ENCODE data around the gene ARHGAP20.

Gene ARHGAP20

GRCh38 chr11:110544779-110545178 lies 167.5 kb downstream of the ARHGAP20 start (continued):
- TF ChIP-seq ZXDB (tag by site-specific recombination; IDR thresholded peaks at IDR 0.05) (no peak), ZNF366 (tag by site-specific recombination; conservative IDR thresholded peaks at IDR 0.05) (no peak), ZNF324 (tag by site-specific recombination; IDR thresholded peaks at IDR 0.05) (no peak), KLF1 (tag by site-specific recombination; IDR thresholded peaks at IDR 0.05) (no peak), ZNF549 (tag by site-specific recombination; IDR thresholded peaks at IDR 0.05) (no peak)

DNA sequence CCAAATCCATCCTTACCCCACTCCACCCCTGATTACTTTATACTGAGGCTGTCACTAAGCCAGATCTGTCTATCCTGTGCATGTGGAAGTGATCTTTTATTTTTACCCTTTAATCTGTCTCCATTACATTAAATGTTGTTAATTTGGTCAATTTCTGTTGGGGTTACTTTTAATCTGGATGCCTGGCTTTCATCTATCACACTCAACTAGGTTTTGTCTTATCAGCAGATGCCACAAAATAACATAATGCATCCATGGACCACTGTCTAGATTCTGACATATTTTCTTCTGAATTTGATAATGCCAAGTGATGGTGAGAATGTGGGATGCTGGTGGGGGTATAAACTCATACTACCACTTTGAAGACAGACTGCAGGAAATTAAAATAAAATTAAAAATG lies 174.1 kb downstream of the ARHGAP20 start:
- Histone ChIP-seq H3K4me1 (ENCODE audit: control insufficient read depth, insufficient read depth, low read length) (no peaks in the 10 kb centered on the region), H3K36me3 (ENCODE audit: control insufficient read depth in 2 of 2, insufficient read depth in 1 of 2, low read length in 2 of 2) (no peaks in the 10 kb centered on the region), H3K9me3 (ENCODE audit: control insufficient read depth, insufficient read depth, low read depth, low read length) (no peaks in the 10 kb centered on the region), H3K27ac (ENCODE audit: extremely low read depth, low read depth, low read length) (no peak overlapping the region), H3K4me3 (ENCODE audit: low read depth, low read length) (no peak overlapping the region)
- ChIA-PET CTCF (no interaction called here), POLR2A (no interaction called here)
- TF ChIP-seq HOXD13 (CRISPR knock-in tag; IDR thresholded peaks at IDR 0.05; ENCODE audit: borderline replicate concordance) (no peak), HOXC10 (CRISPR knock-in tag; IDR thresholded peaks at IDR 0.05) (no peak)

DNA sequence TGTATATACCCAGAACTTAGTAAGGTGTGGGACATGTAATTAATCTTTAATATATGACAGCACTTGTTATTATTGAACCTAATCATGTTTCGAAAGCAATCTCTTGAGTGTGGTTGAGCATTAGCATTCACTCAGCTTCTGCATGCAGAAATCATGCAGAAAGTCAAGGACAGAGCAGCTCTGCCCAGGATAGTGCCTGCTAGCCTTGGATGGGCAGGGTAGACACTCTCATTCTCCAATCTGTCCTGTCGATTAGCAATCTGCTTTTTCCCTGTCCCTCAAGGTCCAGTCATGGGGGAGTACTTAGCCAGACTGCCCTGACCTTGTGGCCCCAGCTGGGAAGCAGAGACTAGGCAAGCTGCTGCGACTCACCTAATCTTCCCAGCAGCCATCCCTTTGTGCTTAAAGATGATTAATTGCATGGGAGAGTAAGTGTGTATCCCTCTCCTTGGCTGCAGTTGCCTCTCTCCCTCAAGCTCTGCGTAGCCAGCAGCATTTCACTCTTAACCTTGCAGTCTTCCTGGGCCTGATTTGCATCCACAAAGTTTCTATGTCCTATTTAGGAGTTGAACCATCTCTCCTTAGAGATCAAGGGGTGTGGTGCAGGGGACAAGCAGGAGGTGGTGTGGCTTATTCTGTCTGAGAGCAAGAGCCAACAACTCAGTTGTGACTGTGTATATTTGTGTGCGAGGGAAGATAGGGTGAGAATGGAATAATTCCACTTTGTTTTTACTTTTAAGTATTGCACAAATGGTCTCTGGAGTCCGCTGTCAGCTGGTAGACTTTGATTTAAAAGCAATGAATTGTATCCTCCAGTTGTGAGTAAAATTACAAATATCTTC lies 181.1 kb downstream of the ARHGAP20 start:
- POLR2A ChIA-PET, result no interaction called here
- Histone ChIP-seq H3K4me3 (ENCODE audit: low read depth, low read length) (no peak overlapping the region), H3K27ac (ENCODE audit: extremely low read depth, low read depth, low read length) (no peak overlapping the region), H3K4me1 (ENCODE audit: control insufficient read depth, insufficient read depth, low read length) (no peaks in the 10 kb centered on the region), H3K36me3 (ENCODE audit: control insufficient read depth in 2 of 2, insufficient read depth in 1 of 2, low read length in 2 of 2) (no peaks in the 10 kb centered on the region), H3K9me3 (ENCODE audit: control insufficient read depth, insufficient read depth, low read depth, low read length) (no peaks in the 10 kb centered on the region)
- CTCF ChIA-PET, result interaction anchor here (0.9 kb wide), 1 partner anchor 51 kb away, joined by 4 read pairs; no protein-coding TSS in a partner anchor
- no peak for TF ChIP-seq ZNF560 (tag by site-specific recombination; IDR thresholded peaks at IDR 0.05; ENCODE audit: borderline replicate concordance)

GRCh38 chr11:110529043-110529442 lies 183.2 kb downstream of the ARHGAP20 start:
- POLR2A ChIA-PET, result no interaction called here
- TF ChIP-seq, protein P1, sequence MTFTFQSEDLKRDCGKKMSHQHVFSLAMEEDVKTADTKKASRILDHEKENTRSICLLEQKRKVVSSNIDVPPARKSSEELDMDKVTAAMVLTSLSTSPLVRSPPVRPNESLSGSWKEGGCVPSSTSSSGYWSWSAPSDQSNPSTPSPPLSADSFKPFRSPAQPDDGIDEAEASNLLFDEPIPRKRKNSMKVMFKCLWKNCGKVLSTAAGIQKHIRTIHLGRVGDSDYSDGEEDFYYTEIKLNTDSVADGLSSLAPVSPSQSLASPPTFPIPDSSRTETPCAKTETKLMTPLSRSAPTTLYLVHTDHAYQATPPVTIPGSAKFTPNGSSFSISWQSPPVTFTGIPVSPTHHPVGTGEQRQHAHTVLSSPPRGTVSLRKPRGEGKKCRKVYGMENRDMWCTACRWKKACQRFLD (tag by site-specific recombination; IDR thresholded peaks at IDR 0.05), result no peak
- TF ChIP-seq, protein P2, sequence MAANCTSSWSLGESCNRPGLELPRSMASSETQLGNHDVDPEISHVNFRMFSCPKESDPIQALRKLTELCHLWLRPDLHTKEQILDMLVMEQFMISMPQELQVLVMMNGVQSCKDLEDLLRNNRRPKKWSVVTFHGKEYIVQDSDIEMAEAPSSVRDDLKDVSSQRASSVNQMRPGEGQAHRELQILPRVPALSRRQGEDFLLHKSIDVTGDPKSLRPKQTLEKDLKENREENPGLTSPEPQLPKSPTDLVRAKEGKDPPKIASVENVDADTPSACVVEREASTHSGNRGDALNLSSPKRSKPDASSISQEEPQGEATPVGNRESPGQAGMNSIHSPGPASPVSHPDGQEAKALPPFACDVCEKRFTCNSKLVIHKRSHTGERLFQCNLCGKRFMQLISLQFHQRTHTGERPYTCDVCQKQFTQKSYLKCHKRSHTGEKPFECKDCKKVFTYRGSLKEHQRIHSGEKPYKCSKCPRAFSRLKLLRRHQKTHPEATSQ (tag by site-specific recombination; IDR thresholded peaks at IDR 0.05), result no peak
- TF ChIP-seq ZNF791 (tag by site-specific recombination; IDR thresholded peaks at IDR 0.05) (no peak), ZFP37 (tag by site-specific recombination; IDR thresholded peaks at IDR 0.05) (no peak), ZNF426 (tag by site-specific recombination; IDR thresholded peaks at IDR 0.05) (no peak), ZNF423 (tag by site-specific recombination; IDR thresholded peaks at IDR 0.05) (no peak), ZNF747 (tag by site-specific recombination; IDR thresholded peaks at IDR 0.05) (no peak), WT1 (tag by site-specific recombination; IDR thresholded peaks at IDR 0.05) (no peak), ZNF48 (tag by site-specific recombination; IDR thresholded peaks at IDR 0.05) (no peak), ZNF621 (tag by site-specific recombination; IDR thresholded peaks at IDR 0.05) (no peak), SCRT1 (tag by site-specific recombination; IDR thresholded peaks at IDR 0.05; ENCODE audit: borderline replicate concordance) (no peak), ZFHX2 (tag by site-specific recombination; conservative IDR thresholded peaks at IDR 0.05) (no peak), HOXD13 (CRISPR knock-in tag; IDR thresholded peaks at IDR 0.05; ENCODE audit: borderline replicate concordance) (no peak), ZNF664 (tag by site-specific recombination; IDR thresholded peaks at IDR 0.05) (no peak), ZNF626 (tag by site-specific recombination; IDR thresholded peaks at IDR 0.05) (no peak), ZEB2 (tag by site-specific recombination; IDR thresholded peaks at IDR 0.05) (no peak), ZNF114 (tag by site-specific recombination; IDR thresholded peaks at IDR 0.05) (no peak), ZNF830 (tag by site-specific recombination; IDR thresholded peaks at IDR 0.05; ENCODE audit: low read depth) (no peak), ZFP69B (tag by site-specific recombination; IDR thresholded peaks at IDR 0.05) (no peak)
- TF ChIP-seq, protein P3, sequence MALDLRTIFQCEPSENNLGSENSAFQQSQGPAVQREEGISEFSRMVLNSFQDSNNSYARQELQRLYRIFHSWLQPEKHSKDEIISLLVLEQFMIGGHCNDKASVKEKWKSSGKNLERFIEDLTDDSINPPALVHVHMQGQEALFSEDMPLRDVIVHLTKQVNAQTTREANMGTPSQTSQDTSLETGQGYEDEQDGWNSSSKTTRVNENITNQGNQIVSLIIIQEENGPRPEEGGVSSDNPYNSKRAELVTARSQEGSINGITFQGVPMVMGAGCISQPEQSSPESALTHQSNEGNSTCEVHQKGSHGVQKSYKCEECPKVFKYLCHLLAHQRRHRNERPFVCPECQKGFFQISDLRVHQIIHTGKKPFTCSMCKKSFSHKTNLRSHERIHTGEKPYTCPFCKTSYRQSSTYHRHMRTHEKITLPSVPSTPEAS (tag by site-specific recombination; IDR thresholded peaks at IDR 0.05), result no peak
- Histone ChIP-seq H3K27ac (ENCODE audit: extremely low read depth, low read depth, low read length) (no peak overlapping the region), H3K9me3 (ENCODE audit: control insufficient read depth, insufficient read depth, low read depth, low read length) (no peaks in the 10 kb centered on the region), H3K4me3 (ENCODE audit: low read depth, low read length) (no peak overlapping the region), H3K36me3 (ENCODE audit: control insufficient read depth in 2 of 2, insufficient read depth in 1 of 2, low read length in 2 of 2) (no peaks in the 10 kb centered on the region), H3K4me1 (ENCODE audit: control insufficient read depth, insufficient read depth, low read length) (no peaks in the 10 kb centered on the region)
- CTCF ChIA-PET, result interaction anchor here (0.7 to 1.2 kb wide), 5 partner anchors 14 to 568 kb away, joined by 3 read pairs; no protein-coding TSS in a partner anchor
